DMS53 (cell line): Measurements from ENCODE around the gene ST6GAL1.
A peak's percentile ranks its signal among the peaks of the same experiment; 100 is the strongest.
"Not testable (repeated sequence)": the region's sequence is repeated elsewhere in the genome, so short reads cannot be mapped to it uniquely, and the experiment has no call there.

Experiments
- DNase-seq: peaks from one replicate; lab custom pipeline; 2025; lab: John Stamatoyannopoulos, UW

Gene ST6GAL1

DNA sequence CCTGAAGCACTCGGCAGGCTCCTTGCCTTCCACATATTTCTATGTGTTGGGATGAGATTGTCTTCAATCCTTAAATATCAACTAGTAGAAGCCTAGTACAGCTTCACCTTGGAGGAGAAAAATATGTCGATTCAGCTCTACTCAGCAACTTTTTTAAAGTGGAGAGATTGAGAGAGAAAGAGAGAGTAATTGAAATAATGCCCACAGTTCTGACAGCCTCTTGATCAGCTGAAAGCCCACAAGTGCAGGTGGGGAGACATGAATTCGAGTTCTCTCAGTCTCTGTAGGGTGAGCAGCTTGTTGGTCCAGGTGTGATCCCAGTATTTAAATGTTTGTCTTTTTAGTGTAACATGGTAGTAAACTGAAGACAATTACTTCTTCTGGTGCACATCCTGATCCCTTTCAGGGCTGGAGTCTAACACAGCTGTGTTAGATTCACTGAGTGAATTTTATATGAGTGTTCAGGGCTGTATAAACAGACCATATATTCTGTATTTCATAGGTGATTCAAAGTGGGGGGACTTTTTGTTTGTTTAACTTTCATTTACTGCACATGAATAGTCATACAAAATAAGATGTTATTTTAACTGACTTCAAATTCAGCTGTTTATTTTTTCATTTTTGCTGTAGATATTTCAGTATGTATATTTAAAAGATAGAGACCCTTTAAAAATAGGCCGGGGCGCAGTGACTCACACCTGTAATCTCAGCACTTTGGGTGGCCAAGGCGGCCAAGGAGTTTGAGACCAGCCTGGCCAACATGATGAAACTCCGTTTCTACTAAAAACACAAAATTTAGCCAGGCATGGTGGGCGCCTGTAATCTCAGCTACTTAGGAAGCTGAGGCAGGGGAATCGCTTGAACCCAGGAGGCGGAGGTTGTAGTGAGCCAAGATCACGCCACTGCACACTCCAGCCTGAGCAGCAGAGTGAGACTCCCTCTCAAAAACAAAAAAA lies 64.0 kb downstream of the ST6GAL1 start:
- DNase-seq, result no peak

DNA sequence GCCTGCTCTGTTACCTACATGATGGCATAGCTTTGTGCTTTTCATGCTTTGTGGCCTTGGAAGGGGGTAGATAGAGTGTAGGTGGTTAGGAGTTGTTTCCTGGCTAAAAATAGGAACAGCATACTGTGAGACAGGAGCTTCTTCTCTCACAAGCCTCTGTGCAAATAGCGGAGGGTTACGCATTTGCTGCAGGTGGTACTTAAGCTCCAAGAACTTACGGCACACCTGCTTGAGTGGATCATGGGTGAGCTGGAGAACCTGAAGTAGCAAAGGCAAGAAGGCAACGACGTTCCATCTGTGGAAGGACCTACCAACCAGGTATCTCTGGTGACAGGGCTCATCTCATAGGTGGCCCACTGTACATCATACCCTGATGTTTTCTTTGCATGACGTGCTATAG lies 66.0 kb downstream of the ST6GAL1 start:
- DNase-seq, result peak; percentile 73

DNA sequence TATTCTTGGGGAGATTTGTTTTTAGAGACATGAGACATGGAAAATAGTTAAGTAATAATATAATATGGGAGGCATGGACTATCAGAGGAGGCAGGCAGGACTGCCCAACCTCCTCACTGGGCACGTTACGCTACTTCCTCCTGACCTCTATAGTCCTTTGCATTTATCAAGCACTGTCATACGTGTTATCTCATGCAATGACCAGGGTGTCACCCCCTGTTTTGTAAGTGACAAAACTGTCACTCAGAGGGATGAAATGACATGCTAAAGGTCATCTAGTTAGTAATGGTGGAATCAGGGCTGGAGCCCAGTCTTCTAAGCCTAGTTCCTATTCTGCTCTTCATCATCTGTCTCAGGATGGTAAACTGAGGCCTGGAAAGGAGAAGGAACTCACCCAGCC lies 66.7 kb downstream of the ST6GAL1 start:
- no peak for DNase-seq

DNA sequence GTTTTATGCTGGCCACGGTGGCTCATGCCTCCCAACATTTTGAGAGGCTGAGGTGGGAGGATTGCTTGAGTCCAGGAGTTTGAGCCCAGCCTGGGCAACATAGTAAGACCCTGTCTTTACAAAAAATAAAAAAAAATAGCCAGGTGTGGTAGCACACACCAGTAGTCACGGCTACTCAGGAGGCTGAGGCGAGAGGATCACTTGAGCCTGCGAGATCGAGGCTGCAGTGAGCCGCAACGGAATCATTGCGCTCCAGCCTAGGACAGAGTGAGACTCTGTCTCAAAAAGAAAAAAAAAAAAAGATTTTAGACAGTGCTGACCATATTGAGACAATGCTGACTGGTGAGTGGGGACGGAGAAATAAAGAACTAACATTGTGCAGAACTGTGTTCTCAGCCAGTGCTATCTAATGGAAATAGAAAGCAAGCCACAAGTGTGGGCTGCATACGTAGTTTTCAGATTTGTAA lies 67.2 kb downstream of the ST6GAL1 start:
- no peak for DNase-seq

DNA sequence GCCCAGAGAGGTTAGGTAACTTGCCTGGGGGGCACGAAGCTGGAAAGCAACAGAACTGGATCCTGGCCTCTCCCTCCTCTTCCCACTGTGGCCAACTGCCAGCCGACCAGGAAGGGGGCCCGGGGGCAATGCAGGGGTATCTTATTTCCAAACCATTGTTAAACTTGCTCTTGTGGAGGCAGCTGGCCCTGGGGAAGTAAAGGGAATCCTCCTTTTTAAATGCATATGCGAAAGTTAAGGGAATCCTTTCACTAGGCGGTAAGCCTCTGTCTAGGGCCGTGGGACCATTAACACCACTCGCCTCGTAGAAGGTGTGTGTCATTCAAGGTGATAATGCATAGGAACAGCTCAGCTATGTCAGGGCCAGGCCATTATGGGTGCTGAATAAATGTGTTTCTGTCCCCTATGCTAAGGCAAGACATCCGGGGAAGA lies 68.6 kb downstream of the ST6GAL1 start:
- DNase-seq, result no peak

DNA sequence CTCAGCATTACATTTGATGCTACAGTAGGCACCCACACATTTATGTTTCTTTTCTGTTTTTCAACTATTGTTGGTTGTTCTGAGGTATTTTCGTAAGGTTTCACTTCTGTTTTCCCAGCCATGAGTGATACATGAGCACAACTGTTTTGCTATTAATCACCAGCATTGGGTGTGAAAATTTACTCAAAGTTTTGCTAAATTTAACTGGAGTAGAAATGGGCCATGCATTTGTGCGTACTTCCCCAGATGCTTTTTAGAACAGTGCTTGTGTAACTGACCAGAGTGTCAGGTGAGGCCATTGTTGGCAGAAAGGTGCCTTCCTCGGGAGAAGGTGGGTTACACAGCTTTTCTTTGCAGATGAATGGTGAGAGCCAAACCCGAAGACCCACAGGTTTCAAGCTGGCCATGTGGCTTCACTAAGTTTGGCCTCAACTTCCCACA lies 70.4 kb downstream of the ST6GAL1 start:
- no peak for DNase-seq

DNA sequence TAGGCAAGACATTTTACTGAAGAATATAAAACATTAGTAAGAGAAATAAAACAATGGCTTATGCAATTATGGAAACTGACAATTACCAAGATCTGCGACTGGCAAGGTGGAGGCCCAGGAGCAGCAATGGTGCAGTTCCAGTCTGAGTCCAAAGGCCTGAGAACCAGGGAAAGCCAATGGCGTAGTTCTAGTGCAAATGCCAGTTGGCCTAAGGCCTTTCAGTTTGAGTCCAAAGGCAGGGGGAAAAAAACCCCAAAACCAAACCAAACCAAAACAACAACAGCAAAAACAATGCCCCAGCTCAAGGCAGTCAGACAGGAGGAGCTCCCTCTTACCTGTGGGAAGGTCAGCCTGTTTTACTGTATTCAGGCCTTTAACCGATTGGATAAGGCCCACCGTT lies 72.6 kb downstream of the ST6GAL1 start:
- no peak for DNase-seq

DNA sequence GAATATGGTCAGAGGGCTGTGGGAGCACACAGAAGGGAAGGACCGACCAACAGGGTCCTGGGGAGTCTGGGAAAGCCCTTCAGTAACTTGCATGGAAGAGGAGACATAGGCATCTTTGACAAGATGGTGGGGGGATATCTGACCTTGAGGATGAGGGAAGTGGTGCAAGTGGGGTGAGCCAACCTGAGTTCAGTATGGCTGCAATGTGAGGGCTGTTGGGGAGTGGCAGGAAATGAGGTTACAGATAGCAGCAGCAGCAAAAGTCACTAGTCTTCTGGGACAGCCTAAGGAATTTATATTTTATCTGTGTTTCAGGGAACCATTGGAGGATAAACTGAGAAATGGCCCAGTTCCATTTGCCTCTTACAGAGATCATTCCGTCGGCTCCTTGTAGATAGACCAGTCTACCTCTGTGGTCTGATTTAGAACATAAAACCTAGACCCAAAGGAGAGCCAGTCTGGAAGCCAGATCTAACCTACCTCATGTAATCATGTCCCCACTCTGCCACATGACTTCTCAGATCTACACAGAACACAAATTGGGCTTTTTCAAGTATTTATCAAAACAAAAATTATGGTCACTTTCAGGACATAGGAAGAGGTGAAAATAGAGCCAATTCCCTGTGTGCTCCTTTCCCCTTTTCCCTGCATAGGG lies 75.6 kb downstream of the ST6GAL1 start:
- no peak for DNase-seq

DNA sequence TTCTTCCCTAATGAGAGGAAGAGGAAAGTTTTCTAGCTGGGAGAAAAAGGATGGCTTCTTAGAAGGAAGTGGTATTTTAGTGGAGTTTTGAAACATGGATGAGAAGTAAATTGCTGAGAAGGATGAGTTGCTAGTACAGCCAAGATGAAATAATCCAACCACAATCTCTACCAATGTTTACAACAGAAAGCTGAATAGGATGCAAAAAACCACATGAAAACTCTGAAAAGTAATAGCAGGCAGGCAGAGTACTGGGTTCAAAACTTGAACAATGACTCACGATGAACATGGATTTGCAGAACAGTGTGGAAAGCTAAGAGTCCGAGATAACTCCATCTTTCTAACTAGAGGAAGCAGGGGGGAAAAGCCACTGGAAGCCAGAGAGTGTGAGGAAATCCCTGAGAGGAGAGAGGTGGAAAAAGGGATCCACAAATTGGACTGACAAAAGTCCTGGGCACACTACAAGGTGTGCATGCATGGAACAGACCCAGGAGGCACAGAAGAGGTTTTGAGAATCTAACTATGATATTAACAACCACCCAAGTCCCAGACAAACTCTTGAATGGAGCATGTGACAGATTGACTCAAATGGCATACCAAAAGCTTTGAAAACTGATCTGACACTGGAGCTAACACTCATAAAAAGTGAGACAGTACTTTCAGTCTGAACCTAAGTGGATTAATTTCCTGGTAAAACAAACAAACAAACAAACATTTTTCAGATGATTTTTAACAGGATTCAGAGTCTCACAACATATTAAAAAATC lies 76.7 kb downstream of the ST6GAL1 start:
- DNase-seq, result no peak

DNA sequence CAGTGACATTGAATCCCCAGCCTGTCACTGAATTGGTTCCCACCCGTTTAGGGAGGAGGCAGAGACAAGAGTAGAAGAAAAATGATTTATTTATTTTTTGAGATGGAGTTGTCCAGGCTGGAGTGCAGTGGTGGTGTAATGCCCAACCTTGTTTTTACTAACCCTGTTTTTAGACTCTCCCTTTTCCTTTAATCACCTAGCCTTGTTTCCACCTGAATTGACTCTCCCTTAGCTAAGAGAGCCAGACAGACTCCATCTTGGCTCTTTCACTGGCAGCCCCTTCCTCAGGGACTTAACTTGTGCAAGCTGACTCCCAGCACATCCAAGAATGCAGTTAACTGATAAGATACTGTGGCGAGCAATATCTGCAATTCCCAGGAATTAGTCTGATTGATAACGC lies 80.1 kb downstream of the ST6GAL1 start:
- DNase-seq, result not testable (repeated sequence)

DNA sequence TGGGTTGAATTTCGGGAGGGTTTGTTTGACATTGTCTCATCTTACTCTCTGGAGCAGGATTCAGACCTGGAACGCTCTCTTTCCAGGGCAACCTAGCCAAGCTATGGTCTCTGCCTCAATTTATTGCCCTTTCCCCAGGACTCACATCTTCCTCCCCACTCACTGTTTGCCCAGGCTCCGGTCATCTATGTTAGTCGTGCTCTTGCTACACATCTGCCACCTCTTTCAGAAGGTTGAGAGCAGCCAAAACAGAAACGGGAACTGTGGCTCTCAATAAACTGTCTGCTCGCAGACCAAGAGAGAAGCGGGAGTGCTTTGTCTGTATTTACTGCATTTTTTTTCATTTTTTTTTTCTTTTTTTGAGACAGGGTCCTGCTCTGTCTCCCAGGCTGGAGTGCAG lies 81.6 kb downstream of the ST6GAL1 start:
- DNase-seq, result no peak

DNA sequence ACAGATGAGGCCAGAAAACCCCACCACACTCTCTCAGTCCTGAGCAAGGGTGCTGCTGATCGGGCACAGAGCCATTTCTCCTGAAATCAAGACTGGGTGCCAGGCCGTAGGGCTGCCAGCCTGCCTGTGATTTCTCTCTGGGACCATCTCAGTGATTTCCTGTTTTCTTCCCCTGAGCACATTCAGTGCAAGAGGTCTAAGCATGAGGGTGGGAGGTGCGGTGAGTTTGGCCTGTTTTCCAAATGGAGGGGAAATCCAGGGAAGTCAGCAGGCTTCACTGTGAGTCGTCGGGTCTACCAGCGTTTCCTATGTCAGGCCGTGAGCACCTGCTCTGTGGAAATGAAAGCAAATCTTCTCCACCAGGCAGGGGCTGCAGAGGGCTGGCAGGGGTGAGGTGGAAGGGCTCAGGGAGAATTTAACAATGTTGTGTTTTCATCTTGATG lies 82.3 kb downstream of the ST6GAL1 start:
- no peak for DNase-seq

DNA sequence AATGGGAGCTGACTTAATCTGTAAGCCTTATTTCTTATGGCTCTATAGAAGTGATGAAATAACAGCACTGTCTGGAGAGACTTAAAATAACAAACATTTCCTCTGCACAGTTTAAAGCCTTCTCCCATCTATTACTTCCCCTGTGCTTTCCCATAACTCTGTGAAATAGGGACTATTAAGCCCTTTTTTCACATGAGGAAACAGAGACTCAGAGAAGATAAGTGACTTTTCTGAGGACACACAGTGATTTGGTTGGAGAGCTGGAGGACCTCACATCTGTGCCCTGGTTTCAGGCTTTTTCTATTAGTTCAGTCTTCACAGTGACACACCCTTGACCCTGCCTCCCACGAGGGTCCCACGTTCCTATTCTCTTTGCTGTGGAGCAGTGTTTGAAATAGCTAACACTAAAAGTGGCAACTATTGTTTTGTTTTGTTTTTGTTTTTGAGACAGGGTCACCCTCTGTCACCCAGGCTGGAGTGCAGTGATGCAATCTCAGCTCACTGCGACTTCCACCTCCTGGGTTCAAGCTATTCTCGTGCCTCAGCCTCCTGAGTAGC lies 82.9 kb downstream of the ST6GAL1 start:
- DNase-seq, result no peak

DNA sequence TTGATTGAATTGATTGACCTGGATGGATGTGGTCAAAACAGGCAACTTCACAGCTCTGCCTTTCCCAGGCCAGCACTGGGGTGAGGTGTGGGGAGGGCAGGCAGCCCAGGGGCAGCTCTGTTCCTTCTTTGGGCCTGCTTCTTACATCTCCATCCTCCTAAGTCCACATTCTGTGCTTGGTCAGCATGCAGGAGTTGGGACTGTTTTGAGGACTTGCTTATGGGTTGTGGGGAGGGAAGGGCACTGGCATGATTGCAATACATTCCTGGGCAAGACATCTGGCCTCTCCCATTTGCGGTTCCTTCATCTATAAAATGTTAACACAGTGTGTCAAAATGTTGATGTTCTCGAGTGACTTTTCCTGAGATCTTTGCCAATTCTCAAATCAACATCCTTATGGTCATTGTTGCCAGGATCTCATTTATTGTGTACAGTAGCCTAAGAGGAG lies 84.1 kb downstream of the ST6GAL1 start:
- no peak for DNase-seq

DNA sequence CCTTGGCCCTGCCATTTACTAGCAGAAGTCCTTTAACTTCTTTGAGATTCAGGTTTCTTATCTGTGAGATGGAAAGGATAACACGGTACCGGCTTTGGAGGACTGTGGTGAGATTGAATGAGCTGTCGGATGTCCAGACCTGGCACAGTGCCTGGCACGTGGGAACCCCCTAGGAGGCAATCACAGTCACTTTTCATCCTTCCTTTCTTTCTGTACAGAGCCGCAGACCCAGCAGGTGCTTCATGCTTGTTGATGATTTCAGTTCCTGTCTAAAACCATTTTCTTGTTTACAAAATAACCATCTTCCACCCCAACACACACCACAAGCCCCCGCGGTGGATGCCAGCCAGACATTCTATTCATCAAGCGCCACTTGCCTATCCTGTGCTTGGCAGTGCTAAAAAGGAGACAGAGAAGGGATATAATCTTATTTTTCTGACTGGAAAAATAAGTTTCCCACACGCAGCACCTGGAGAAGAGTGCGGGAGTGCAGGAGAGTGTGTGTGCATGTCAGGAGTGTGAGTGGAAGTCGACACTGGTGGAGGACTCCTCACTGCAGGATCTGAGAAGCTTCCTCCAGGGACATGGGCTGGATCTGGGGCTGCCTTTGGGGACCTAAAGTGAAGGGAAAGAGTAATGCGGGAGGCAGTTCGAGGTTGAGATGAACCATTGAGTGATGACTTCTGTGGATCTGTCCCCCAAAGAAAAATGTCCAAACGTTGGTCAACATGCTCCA lies 85.7 kb downstream of the ST6GAL1 start:
- no peak for DNase-seq

DNA sequence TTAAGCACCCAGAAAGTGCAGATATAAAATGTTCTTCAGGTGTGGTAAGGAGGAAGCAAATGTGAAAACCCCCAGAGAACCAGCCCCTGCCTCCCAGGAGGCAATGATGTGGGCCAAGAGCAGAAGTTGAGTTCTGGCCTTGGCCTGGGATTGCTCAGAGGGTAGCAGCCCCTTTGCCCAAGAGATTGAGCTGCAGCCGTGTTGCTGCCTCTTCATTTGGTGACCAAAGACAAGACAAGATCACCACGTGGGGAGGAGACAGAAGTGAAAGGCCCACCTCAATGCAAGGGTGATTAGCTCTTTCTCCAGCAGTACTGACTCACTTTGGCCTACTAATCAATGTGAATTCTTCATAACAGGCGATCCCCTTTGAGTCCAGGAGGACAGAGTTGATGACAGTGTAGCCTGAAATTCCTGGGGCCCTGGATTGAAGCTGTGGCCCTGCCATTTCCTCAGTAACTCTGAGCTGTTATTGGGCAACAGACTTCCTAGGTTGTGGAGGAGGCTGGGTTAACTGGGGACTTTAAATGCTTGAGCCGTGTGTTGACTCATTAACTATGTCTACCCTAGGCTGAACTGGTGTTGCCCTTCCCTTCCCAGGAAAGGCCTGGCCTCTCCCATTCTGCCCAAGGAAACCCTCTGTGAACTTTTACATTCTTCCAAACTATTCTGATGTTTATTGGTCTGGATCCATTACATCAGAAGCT lies 86.5 kb downstream of the ST6GAL1 start:
- DNase-seq, result no peak

DNA sequence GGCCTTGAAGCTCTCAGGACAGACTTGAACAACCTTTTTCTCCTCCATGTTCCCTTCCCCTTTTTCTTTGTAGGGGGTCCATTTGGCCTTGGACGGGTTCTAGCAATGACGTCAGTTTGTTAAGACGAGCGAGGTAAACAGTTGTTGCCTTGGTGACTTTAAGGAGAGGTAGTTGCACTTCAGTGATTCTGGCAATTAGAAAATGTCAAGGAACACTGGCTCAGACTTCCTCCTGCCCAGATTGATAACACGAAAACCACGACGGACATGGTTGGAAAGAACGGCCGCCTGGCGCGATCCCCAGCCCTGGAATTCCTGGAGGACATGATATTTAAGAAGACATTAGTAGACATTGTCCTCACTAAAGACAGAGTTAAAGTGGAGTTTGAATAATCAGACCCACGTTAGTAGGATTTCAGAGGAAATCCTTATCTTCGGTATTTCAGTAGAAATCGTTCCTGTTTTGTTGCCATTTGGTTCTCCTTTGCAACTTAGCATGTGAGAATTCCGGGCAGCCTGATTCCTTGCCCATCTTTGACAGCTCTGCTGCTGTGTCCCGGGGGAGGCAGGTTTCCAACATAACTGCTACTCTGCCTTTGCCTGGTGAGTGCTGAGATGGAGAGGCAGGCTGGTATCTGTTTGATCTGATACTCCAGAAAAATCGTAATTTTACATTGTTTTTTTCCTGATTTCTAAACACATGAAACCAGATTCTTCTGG lies 87.3 kb downstream of the ST6GAL1 start:
- DNase-seq, result no peak

DNA sequence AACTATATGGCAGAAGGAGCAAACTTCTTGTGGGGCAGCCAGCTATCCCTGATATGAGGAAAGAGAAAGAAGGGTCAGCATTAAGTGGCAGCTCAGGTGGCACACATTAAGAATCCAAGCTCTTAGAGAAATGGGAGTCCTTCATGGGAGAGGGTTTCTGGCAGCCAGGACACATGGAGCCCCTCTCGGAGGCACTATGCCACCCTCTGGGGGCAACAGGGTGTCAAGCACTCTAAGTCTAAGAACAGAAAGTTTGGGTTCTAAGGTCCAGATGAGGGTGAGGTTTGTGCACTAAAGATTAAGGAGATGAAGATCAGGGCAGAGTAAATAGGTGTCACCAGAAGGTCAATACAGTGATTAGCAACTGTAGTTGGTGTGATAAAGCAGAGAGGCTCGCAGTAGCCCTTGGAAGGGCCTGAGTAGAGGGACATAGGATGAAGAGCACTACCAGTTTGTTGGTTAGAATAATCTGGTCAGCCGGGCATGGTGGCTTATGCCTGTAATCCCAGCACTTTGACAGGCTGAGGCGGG lies 89.3 kb downstream of the ST6GAL1 start:
- no peak for DNase-seq

DNA sequence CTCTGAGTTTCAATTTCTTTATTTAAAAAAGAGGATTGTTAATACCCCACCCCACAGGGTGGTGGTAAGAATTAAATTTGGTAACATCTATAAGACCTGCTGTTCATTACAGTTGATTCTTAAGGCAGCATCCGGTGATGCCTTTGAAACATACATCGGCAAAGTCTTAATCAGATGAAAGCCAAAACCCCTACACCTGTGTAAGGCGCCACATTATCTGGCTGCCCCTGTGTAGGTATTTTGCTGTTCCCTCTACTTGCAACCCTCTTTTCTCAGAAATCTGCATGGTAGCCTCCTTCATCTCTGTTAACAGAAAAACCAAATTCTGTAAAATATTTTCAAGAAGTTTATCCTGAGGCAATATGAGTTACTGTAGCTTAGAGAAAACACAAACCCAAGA lies 90.0 kb downstream of the ST6GAL1 start:
- no peak for DNase-seq
